ENCODE results near the gene ADGRD1.

The ADGRD1 gene

GRCh38 chr12:131052929-131053328 lies 99.2 kb downstream of the ADGRD1 start:
- TF ChIP-seq TAF1 (IDR thresholded peaks at IDR 0.05; ENCODE audit: borderline replicate concordance, insufficient read depth, low read length) (no peak), FOXP2 (optimal IDR thresholded peaks at IDR 0.05; ENCODE audit: borderline replicate concordance, extremely low read depth, extremely low read length, insufficient read depth) (no peak), POLR2AphosphoS5 (IDR thresholded peaks at IDR 0.05; ENCODE audit: low read depth, low read length) (no peak), REST (IDR thresholded peaks at IDR 0.05; ENCODE audit: insufficient read depth in 1 of 2, low read depth in 2 of 2, low read length in 2 of 2) (no peak), SIN3A (IDR thresholded peaks at IDR 0.05; ENCODE audit: borderline replicate concordance, insufficient read depth, low read length) (no peak)

DNA sequence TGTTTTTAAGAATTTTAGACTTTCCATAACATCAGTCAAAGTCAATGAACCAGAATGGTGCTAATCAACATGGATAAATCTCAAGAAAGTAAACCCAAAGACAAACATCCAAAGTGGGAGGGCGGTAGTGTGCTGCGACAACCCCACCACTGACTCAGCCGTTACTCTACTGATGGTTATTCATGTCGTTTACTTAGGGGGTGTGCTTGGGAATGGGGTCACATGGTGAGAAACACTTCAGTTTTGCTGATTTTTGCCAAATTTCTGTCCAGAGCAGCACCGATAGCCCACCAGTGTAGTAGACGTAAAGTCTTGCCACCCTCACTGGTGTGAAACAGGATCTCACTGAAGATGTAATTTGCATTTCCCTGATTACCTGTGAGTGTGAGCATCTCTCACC lies 99.9 kb downstream of the ADGRD1 start:
- TF ChIP-seq REST (IDR thresholded peaks at IDR 0.05; ENCODE audit: insufficient read depth in 1 of 2, low read depth in 2 of 2, low read length in 2 of 2) (no peak), TAF1 (IDR thresholded peaks at IDR 0.05; ENCODE audit: borderline replicate concordance, insufficient read depth, low read length) (no peak), SIN3A (IDR thresholded peaks at IDR 0.05; ENCODE audit: borderline replicate concordance, insufficient read depth, low read length) (no peak)

- TF ChIP-seq POLR2AphosphoS5 (IDR thresholded peaks at IDR 0.05; ENCODE audit: low read depth, low read length) (no peak), TAF1 (IDR thresholded peaks at IDR 0.05; ENCODE audit: borderline replicate concordance, insufficient read depth, low read length) (no peak), FOXP2 (optimal IDR thresholded peaks at IDR 0.05; ENCODE audit: borderline replicate concordance, extremely low read depth, extremely low read length, insufficient read depth) (no peak), REST (IDR thresholded peaks at IDR 0.05; ENCODE audit: insufficient read depth in 1 of 2, low read depth in 2 of 2, low read length in 2 of 2) (no peak), SIN3A (IDR thresholded peaks at IDR 0.05; ENCODE audit: borderline replicate concordance, insufficient read depth, low read length) (no peak)
Measured at GRCh38 chr12:131054345-131055092, 100.8 kb downstream of the ADGRD1 start.

DNA sequence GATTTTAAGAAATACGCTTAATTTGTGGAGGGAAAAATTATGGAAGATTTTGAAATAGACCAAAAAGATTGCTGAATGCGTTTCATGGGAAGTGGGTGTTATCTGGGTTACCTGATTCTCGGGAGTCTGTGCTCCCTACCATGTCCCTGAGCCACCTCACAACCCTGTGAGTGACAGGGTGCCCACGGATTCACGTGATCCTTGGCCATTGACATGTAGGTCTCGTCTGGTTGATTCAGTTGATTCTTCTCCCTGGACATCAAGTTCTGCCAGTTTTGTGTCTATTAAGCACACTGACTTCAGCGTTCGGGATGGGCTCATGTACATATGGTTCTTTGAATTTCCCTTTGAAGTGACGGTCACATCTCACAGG lies 101.4 kb downstream of the ADGRD1 start:
- TF ChIP-seq POLR2AphosphoS5 (IDR thresholded peaks at IDR 0.05; ENCODE audit: low read depth, low read length): no peak

DNA sequence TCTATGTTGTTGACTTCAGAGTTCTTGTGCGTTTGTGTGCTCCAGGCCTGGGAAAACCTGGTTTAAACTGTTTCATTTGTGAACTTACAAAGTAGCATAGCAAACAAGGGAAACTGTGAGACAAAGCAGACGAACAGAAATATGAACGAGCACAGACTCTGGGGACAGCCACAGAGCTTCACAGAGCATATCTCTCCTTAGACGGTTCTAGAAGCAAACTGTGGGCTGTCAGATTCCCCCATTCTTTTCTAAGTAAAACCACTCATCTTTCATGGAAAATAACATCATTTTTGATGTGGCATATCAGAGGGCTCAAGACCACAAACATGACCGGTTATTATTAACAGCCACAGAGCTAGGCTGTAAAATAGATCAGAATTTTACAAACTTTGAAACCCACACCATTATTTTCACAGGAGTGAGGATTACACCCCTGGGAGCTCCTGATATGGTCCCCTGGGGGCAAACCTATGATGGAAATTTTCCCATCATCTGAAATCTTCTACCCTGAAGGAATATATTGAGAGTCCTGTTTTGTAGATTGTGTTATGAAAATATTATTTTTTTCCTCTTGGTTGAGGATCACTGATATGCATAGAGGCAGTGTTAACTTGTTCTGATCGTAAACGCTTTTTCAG lies 102.0 kb downstream of the ADGRD1 start:
- TF ChIP-seq TAF1 (IDR thresholded peaks at IDR 0.05; ENCODE audit: borderline replicate concordance, insufficient read depth, low read length): no peak
- no peak for TF ChIP-seq SIN3A (IDR thresholded peaks at IDR 0.05; ENCODE audit: borderline replicate concordance, insufficient read depth, low read length)
- no peak for TF ChIP-seq FOXP2 (optimal IDR thresholded peaks at IDR 0.05; ENCODE audit: borderline replicate concordance, extremely low read depth, extremely low read length, insufficient read depth)
- no peak for TF ChIP-seq REST (IDR thresholded peaks at IDR 0.05; ENCODE audit: insufficient read depth in 1 of 2, low read depth in 2 of 2, low read length in 2 of 2)
- TF ChIP-seq POLR2AphosphoS5 (IDR thresholded peaks at IDR 0.05; ENCODE audit: low read depth, low read length): no peak

Data from PFSK-1 (cell line).